GM23338 (cell line): Measurements from ENCODE around the gene RFX8.

Source experiments
- CREB1 ChIP-seq: fragments of 250-450 bp; sonication (Bioruptor Pico); IDR thresholded peaks from 2 replicates; pipeline ENCODE4 v1.5.0; 2020; ENCODE audit warnings: low read depth, mild to moderate bottlenecking, moderate library complexity
- EZH2 ChIP-seq: fragments of 200-600 bp; sonication (generic); IDR thresholded peaks from one replicate; pipeline ENCODE4 v1.8.0; 2017; ENCODE audit warnings: antibody characterized with exemption, mild to moderate bottlenecking, low read depth; ENCODE audit not compliant: unreplicated experiment
- EZH2phosphoT487 ChIP-seq: fragments of 200-600 bp; sonication (generic); IDR thresholded peaks from one replicate; pipeline ENCODE4 v1.8.1; 2018; ENCODE audit warnings: antibody characterized with exemption; ENCODE audit not compliant: unreplicated experiment
- JUNB ChIP-seq: IDR thresholded peaks from one replicate; pipeline ENCODE4 v1.6.1; 2016; ENCODE audit warnings: antibody characterized with exemption; ENCODE audit not compliant: unreplicated experiment
- NANOG ChIP-seq: IDR thresholded peaks from 2 replicates; pipeline ENCODE4 v1.6.1; 2016; ENCODE audit warnings: antibody characterized with exemption, borderline replicate concordance
- POLR2AphosphoS5 ChIP-seq: IDR thresholded peaks from 2 replicates; pipeline ENCODE4 v1.6.1; 2016; ENCODE audit warnings: antibody characterized with exemption, low read depth
- ZNF114 ChIP-seq: fragments of 250-450 bp; sonication (Bioruptor Pico); IDR thresholded peaks from 2 replicates; pipeline ENCODE4 v1.5.0; 2020; ENCODE audit warnings: mild to moderate bottlenecking, moderate library complexity
- ZNF331 ChIP-seq: fragments of 250-450 bp; sonication (Bioruptor Pico); IDR thresholded peaks from 2 replicates; pipeline ENCODE4 v1.5.0; 2020; ENCODE audit warnings: low read depth, mild to moderate bottlenecking, moderate library complexity
- TF ChIP-seq, protein P1 (sequence below), 2 experiments: fragments of 200-600 bp in 1 of 2; sonication (generic) in 1 of 2; conservative IDR thresholded peaks; 2 replicates each; pipeline versions ENCODE4 v1.5.1 to v1.6.1; 2016 to 2017; ENCODE audit warnings: antibody characterized with exemption in 2 of 2, low read depth in 2 of 2, mild to moderate bottlenecking in 2 of 2, moderate library complexity in 1 of 2
- TF ChIP-seq, protein P2 (sequence below): IDR thresholded peaks from one replicate; pipeline ENCODE4 v1.6.1; 2018; ENCODE audit warnings: antibody characterized with exemption; ENCODE audit not compliant: unreplicated experiment
- TF ChIP-seq, protein P3 (sequence below): fragments of 250-450 bp; sonication (Bioruptor Pico); IDR thresholded peaks from 2 replicates; pipeline ENCODE4 v1.5.0; 2020; ENCODE audit warnings: mild to moderate bottlenecking, moderate library complexity
- TF ChIP-seq, protein P4 (sequence below): IDR thresholded peaks from 2 replicates; pipeline ENCODE4 v1.6.1; 2016; ENCODE audit warnings: antibody characterized with exemption

DNA sequence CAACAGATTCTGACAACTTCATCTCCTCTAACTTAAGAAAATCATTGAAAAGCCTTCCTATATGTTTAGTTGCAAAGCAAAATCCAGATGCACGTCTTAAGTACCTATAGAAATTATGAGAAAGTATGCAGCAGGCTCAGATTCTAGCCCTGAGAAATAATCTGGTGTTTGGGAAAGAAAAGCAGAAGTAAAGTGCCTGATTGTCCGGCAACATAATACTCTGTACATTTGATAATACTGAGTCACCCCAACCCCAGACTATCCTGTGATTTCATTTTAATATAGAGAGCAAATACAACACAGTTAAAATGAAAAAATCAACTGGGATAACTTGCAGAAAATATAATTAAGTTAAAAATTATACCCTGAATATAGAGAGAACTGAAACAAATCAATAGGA, 13.5 kb downstream of the RFX8 start:
- no peak for TF ChIP-seq CREB1 (CRISPR knock-in tag)
- TF ChIP-seq EZH2phosphoT487 = no peak
- TF ChIP-seq, protein P1, sequence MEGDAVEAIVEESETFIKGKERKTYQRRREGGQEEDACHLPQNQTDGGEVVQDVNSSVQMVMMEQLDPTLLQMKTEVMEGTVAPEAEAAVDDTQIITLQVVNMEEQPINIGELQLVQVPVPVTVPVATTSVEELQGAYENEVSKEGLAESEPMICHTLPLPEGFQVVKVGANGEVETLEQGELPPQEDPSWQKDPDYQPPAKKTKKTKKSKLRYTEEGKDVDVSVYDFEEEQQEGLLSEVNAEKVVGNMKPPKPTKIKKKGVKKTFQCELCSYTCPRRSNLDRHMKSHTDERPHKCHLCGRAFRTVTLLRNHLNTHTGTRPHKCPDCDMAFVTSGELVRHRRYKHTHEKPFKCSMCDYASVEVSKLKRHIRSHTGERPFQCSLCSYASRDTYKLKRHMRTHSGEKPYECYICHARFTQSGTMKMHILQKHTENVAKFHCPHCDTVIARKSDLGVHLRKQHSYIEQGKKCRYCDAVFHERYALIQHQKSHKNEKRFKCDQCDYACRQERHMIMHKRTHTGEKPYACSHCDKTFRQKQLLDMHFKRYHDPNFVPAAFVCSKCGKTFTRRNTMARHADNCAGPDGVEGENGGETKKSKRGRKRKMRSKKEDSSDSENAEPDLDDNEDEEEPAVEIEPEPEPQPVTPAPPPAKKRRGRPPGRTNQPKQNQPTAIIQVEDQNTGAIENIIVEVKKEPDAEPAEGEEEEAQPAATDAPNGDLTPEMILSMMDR (conservative IDR thresholded peaks at IDR 0.05; ENCODE audit: low read depth in 2 of 2) = no peak
- no peak for TF ChIP-seq EZH2
- no peak for TF ChIP-seq POLR2AphosphoS5
- TF ChIP-seq JUNB = no peak
- TF ChIP-seq ZNF114 (CRISPR knock-in tag) = no peak
- TF ChIP-seq, protein P2, sequence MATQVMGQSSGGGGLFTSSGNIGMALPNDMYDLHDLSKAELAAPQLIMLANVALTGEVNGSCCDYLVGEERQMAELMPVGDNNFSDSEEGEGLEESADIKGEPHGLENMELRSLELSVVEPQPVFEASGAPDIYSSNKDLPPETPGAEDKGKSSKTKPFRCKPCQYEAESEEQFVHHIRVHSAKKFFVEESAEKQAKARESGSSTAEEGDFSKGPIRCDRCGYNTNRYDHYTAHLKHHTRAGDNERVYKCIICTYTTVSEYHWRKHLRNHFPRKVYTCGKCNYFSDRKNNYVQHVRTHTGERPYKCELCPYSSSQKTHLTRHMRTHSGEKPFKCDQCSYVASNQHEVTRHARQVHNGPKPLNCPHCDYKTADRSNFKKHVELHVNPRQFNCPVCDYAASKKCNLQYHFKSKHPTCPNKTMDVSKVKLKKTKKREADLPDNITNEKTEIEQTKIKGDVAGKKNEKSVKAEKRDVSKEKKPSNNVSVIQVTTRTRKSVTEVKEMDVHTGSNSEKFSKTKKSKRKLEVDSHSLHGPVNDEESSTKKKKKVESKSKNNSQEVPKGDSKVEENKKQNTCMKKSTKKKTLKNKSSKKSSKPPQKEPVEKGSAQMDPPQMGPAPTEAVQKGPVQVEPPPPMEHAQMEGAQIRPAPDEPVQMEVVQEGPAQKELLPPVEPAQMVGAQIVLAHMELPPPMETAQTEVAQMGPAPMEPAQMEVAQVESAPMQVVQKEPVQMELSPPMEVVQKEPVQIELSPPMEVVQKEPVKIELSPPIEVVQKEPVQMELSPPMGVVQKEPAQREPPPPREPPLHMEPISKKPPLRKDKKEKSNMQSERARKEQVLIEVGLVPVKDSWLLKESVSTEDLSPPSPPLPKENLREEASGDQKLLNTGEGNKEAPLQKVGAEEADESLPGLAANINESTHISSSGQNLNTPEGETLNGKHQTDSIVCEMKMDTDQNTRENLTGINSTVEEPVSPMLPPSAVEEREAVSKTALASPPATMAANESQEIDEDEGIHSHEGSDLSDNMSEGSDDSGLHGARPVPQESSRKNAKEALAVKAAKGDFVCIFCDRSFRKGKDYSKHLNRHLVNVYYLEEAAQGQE = no peak
- TF ChIP-seq, protein P3, sequence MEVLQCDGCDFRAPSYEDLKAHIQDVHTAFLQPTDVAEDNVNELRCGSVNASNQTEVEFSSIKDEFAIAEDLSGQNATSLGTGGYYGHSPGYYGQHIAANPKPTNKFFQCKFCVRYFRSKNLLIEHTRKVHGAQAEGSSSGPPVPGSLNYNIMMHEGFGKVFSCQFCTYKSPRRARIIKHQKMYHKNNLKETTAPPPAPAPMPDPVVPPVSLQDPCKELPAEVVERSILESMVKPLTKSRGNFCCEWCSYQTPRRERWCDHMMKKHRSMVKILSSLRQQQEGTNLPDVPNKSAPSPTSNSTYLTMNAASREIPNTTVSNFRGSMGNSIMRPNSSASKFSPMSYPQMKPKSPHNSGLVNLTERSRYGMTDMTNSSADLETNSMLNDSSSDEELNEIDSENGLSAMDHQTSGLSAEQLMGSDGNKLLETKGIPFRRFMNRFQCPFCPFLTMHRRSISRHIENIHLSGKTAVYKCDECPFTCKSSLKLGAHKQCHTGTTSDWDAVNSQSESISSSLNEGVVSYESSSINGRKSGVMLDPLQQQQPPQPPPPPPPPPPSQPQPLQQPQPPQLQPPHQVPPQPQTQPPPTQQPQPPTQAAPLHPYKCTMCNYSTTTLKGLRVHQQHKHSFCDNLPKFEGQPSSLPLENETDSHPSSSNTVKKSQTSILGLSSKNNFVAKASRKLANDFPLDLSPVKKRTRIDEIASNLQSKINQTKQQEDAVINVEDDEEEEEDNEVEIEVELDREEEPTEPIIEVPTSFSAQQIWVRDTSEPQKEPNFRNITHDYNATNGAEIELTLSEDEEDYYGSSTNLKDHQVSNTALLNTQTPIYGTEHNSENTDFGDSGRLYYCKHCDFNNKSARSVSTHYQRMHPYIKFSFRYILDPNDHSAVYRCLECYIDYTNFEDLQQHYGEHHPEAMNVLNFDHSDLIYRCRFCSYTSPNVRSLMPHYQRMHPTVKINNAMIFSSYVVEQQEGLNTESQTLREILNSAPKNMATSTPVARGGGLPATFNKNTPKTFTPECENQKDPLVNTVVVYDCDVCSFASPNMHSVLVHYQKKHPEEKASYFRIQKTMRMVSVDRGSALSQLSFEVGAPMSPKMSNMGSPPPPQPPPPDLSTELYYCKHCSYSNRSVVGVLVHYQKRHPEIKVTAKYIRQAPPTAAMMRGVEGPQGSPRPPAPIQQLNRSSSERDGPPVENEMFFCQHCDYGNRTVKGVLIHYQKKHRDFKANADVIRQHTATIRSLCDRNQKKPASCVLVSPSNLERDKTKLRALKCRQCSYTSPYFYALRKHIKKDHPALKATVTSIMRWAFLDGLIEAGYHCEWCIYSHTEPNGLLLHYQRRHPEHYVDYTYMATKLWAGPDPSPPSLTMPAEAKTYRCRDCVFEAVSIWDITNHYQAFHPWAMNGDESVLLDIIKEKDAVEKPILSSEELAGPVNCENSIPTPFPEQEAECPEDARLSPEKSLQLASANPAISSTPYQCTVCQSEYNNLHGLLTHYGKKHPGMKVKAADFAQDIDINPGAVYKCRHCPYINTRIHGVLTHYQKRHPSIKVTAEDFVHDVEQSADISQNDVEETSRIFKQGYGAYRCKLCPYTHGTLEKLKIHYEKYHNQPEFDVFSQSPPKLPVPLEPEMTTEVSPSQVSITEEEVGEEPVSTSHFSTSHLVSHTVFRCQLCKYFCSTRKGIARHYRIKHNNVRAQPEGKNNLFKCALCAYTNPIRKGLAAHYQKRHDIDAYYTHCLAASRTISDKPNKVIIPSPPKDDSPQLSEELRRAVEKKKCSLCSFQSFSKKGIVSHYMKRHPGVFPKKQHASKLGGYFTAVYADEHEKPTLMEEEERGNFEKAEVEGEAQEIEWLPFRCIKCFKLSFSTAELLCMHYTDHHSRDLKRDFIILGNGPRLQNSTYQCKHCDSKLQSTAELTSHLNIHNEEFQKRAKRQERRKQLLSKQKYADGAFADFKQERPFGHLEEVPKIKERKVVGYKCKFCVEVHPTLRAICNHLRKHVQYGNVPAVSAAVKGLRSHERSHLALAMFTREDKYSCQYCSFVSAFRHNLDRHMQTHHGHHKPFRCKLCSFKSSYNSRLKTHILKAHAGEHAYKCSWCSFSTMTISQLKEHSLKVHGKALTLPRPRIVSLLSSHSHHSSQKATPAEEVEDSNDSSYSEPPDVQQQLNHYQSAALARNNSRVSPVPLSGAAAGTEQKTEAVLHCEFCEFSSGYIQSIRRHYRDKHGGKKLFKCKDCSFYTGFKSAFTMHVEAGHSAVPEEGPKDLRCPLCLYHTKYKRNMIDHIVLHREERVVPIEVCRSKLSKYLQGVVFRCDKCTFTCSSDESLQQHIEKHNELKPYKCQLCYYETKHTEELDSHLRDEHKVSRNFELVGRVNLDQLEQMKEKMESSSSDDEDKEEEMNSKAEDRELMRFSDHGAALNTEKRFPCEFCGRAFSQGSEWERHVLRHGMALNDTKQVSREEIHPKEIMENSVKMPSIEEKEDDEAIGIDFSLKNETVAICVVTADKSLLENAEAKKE = no peak
- TF ChIP-seq, protein P4, sequence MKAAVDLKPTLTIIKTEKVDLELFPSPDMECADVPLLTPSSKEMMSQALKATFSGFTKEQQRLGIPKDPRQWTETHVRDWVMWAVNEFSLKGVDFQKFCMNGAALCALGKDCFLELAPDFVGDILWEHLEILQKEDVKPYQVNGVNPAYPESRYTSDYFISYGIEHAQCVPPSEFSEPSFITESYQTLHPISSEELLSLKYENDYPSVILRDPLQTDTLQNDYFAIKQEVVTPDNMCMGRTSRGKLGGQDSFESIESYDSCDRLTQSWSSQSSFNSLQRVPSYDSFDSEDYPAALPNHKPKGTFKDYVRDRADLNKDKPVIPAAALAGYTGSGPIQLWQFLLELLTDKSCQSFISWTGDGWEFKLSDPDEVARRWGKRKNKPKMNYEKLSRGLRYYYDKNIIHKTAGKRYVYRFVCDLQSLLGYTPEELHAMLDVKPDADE = no peak
- no peak for TF ChIP-seq NANOG
- no peak for TF ChIP-seq ZNF331 (CRISPR knock-in tag)
